Measurements from ENCODE around the gene STRN4.
"Not testable (repeated sequence)": the region's sequence is repeated elsewhere in the genome, so short reads cannot be mapped to it uniquely, and the experiment has no call there.

The STRN4 gene

DNA sequence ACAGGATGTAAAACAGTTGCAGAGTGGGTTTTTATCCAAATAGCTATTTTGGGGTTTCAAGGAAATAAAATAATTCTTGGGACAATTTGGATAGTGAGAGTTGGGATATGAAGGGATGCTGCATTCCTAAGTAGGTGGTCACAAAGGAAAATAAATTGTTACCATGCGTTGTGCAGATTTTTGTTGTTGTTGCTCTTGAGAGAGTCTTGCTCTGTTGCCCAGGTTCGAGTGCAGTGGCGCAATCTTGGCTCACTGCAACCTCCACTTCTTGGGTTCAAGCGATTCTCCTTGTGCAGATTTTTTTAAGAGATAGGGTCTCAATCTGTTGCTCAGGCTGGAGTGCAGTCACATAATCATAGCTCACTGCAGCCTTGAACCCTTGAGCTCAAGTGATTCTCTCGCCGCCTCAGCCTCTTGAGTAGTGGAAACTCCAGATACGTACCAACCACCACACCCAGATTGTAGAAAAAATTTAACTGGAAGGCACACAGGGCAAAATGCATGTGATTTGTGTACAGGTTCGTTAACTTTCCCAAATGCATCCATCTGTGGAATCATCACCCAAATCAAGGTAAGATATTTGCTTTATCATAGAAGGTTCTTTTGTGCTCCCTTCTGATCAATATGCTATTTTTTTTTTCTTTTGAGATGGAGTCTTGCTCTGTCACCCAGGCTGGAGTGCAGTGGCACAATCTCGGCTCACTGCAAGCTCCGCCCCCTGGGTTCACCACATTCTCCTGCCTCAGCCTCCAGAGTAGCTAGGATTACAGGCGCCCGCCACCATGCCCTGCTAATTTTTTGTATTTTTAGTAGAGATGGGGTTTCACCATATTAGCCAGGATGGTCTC lies 26.1 kb upstream of the STRN4 start:
- Histone ChIP-seq H3K27ac (ENCODE audit: low read depth, low read length, severe bottlenecking) (no peak overlapping the region), H3K4me1 (ENCODE audit: control insufficient read depth, insufficient read depth, low read length, poor library complexity, severe bottlenecking) (peaks cover 4% of the 10 kb centered on the region), H3K36me3 (ENCODE audit: control insufficient read depth, insufficient read depth, low read length) (peaks cover 33% of the 10 kb centered on the region), H3K4me3 (ENCODE audit: extremely low read depth, insufficient read depth, low read length, poor library complexity, severe bottlenecking) (no peak overlapping the region), H3K9me3 (ENCODE audit: control insufficient read depth, low read length) (no peaks in the 10 kb centered on the region)
- 82% methylated on average over 3 to 4 of the region's 12 CpGs for WGBS, 2 experiments (ENCODE audit: insufficient coverage in 2 of 2)

DNA sequence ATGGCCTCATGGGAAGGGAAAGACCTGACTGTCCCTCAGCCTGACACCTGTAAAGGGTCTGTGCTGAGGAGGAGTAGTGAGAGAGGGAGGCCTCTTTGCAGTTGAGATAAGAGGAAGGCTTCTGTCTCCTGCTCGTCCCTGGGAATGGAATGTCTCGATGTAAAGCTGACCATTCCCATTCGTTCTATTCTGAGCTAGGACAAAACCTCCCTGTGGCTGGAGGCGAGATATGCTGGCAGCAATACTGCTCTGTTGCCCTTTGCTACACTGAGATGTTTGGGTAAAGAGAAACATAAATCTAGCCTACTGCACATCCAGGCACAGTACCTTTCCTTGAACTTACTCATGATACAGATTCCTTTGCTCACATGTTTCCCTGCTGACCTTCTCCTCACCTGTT lies 22.5 kb upstream of the STRN4 start:
- H3K4me1 ChIP-seq (ENCODE audit: control insufficient read depth, insufficient read depth, low read length, poor library complexity, severe bottlenecking); H3K27ac ChIP-seq (ENCODE audit: low read depth, low read length, severe bottlenecking); H3K4me3 ChIP-seq (ENCODE audit: extremely low read depth, insufficient read depth, low read length, poor library complexity, severe bottlenecking); H3K9me3 ChIP-seq (ENCODE audit: control insufficient read depth, low read length); H3K36me3 ChIP-seq (ENCODE audit: control insufficient read depth, insufficient read depth, low read length): not testable (repeated sequence)
- 59 to 67% methylated on average over 4 of the region's 4 CpGs for WGBS, 2 experiments (ENCODE audit: insufficient coverage in 2 of 2)

DNA sequence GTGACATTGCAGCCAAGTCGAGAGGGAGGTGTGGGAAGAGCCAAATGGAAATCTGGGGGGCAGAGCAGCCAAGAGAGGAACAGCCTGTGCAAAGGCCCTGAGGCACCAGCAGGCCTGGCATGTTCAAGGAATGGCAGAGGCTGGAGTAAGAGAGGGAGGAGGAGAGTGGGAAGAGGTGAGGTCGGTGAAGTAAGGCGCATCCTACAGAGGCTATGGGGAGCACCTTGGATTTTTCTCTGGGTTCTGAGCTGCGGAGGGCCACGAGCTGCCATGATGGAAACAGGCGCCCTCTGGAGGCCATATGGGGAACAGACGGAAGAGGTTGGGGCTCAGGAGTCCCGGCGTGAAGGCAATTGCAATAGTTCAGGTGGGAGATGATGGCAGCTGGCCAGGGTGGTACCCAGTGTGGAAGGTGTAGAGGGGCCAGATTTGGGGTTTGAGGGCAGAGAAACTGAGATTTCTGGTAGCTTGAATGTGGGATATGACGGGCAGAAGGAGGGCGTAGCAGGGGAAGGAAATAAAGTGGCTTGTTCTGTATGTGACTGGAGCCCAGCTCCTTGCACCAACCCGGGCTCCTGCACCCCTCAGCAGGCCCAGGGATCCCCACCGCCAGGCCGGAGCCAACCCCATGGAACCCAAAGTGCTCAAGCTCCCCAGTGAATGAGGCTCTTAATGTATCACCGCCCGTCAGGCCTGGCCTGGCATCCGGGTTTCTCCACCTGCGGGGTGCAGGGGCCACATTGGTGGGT lies 20.5 kb upstream of the STRN4 start:
- Histone ChIP-seq H3K4me1 (ENCODE audit: control insufficient read depth, insufficient read depth, low read length, poor library complexity, severe bottlenecking) (peaks cover 4% of the 10 kb centered on the region), H3K27ac (ENCODE audit: low read depth, low read length, severe bottlenecking) (no peak overlapping the region), H3K9me3 (ENCODE audit: control insufficient read depth, low read length) (no peaks in the 10 kb centered on the region), H3K36me3 (ENCODE audit: control insufficient read depth, insufficient read depth, low read length) (no peaks in the 10 kb centered on the region), H3K4me3 (ENCODE audit: extremely low read depth, insufficient read depth, low read length, poor library complexity, severe bottlenecking) (no peak overlapping the region)
- WGBS, 2 experiments (ENCODE audit: insufficient coverage in 2 of 2) = 61 to 63% methylated on average over 14 to 17 of the region's 18 CpGs

DNA sequence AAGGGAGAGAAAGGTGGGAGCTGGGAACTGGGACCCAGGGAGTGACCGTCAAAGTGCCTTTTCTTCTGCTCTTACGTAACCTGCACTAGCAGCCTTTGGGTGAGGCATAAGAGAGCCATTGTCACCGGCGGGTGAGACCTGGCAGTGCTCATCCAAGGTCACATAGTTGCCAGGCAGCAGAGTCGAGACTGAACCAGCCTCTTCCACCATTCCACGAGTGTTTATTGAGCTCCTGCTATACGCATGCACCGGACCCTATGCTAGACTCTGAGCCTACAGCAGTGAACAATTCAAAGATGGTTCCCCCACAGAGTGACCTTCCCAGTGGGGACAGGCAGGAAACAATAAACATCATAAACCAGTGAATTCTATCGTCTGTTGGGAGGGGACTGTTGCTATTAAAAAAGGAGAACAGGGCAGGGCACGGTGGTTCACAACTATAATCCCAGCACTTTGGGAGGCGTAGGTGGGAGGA lies 18.6 kb upstream of the STRN4 start:
- no peak overlapping the region for H3K4me3 ChIP-seq (ENCODE audit: extremely low read depth, insufficient read depth, low read length, poor library complexity, severe bottlenecking)
- no peaks in the 10 kb centered on the region for H3K36me3 ChIP-seq (ENCODE audit: control insufficient read depth, insufficient read depth, low read length)
- 90 to 92% methylated on average over 10 of the region's 11 CpGs for WGBS, 2 experiments (ENCODE audit: insufficient coverage in 2 of 2)
- no peaks in the 10 kb centered on the region for H3K9me3 ChIP-seq (ENCODE audit: control insufficient read depth, low read length)
- H3K27ac ChIP-seq (ENCODE audit: low read depth, low read length, severe bottlenecking) = no peak overlapping the region
- peaks cover 4% of the 10 kb centered on the region for H3K4me1 ChIP-seq (ENCODE audit: control insufficient read depth, insufficient read depth, low read length, poor library complexity, severe bottlenecking)

DNA sequence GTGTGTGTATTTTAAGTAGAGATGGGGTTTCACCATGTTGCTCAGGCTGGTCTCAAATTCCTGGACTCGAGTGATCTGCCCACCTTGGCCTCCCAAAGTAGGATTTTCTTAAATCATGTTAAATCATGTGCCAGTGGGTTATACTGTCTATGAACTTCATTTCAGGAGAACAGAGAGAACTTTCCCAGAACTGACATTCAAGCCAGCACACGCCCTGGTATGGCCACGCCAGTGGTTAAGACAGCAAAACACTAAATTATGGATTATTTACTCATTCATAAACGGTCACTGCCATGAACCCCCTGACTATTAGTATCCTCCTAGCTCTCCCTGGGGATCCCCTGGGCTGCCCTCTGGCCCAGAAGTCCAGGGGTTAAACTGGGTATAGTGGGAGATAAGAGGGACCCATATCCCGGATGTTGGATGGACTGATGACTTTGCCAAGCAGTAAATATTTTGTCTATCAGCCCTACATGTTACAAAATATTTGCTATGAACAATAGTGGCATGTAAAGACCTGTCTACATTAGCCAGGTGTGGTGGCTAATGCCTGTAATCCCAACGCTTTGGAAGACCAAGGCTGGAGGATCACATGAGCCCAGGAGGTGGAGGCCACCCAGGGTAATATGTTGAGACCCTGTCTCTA lies 16.1 kb upstream of the STRN4 start:
- Histone ChIP-seq H3K4me3 (ENCODE audit: extremely low read depth, insufficient read depth, low read length, poor library complexity, severe bottlenecking) (no peak overlapping the region), H3K27ac (ENCODE audit: low read depth, low read length, severe bottlenecking) (no peak overlapping the region), H3K4me1 (ENCODE audit: control insufficient read depth, insufficient read depth, low read length, poor library complexity, severe bottlenecking) (no peaks in the 10 kb centered on the region), H3K9me3 (ENCODE audit: control insufficient read depth, low read length) (no peaks in the 10 kb centered on the region), H3K36me3 (ENCODE audit: control insufficient read depth, insufficient read depth, low read length) (peaks cover 8% of the 10 kb centered on the region)
- WGBS, 2 experiments (ENCODE audit: insufficient coverage in 2 of 2) = 95 to 100% methylated on average over 2 to 4 of the region's 6 CpGs

DNA sequence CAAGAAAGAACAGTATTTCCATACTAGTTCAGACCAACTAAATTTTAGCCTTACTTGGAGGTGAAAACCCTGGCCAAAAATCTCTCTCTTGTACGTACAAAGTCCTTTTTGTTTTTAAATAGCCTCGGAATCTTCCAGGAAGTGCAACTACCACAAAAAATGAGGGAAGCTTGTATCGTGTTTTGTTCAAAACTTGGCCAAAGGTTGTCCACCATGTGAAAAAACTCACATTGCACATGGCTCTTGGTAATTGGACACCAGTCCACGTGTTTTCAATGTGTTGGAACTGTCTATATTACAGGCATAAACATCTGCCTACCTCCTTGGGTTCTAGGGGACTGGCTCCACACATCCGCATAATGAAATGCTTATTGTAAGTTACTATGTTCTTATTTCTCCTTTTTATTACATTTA lies 15.2 kb upstream of the STRN4 start:
- Histone ChIP-seq H3K36me3 (ENCODE audit: control insufficient read depth, insufficient read depth, low read length) (peaks cover 8% of the 10 kb centered on the region), H3K4me3 (ENCODE audit: extremely low read depth, insufficient read depth, low read length, poor library complexity, severe bottlenecking) (no peak overlapping the region), H3K4me1 (ENCODE audit: control insufficient read depth, insufficient read depth, low read length, poor library complexity, severe bottlenecking) (no peaks in the 10 kb centered on the region), H3K27ac (ENCODE audit: low read depth, low read length, severe bottlenecking) (no peak overlapping the region), H3K9me3 (ENCODE audit: control insufficient read depth, low read length) (no peaks in the 10 kb centered on the region)
- 100% methylated on average over 3 of the region's 5 CpGs for WGBS, 2 experiments (ENCODE audit: insufficient coverage in 2 of 2)

DNA sequence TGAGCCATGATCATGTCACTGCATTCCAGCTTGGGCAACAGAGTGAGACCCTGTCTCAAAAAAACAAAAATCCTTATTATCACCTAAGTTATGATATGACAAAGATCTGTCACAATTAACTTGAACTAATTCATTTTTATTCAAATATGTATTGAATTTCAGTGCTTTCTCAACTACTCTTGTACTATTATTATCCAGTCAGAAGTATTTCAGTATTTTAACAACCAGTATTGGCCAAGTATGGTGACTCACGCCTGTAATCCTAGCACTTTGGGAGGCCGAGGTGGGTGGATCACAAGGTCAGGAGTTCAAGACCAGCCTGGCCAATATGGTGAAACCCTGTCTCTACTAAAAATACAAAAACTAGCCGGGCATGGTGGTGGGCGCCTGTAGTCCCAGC lies 14.6 kb upstream of the STRN4 start:
- H3K9me3 ChIP-seq (ENCODE audit: control insufficient read depth, low read length) = not testable (repeated sequence)
- WGBS, 2 experiments (ENCODE audit: insufficient coverage in 2 of 2) = 100% methylated on average over 2 of the region's 4 CpGs; no CpG with 5 or more reads in 1 of the 2 experiments

DNA sequence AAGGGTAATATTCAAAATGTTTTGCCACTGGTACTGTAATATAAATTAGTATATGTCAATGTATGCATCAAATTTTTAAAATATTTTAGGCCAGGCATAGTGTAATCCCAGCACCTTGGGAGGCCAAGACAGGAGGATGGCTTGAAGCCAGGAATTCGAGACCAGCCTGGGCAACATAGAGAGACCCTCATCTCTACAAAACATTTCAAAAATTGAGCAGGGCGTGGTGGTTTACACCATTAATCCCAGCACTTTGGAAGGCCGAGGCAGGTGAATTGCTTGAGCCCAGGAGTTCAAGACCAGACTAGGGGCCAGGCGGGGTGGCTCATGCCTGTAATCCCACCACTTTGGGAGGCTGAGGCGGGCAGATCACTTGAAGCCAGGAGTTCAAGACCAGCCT lies 14.1 kb upstream of the STRN4 start:
- 82 to 93% methylated on average over 4 to 5 of the region's 5 CpGs for WGBS, 2 experiments (ENCODE audit: insufficient coverage in 2 of 2)
- Histone ChIP-seq H3K9me3 (ENCODE audit: control insufficient read depth, low read length) (no peaks in the 10 kb centered on the region), H3K4me3 (ENCODE audit: extremely low read depth, insufficient read depth, low read length, poor library complexity, severe bottlenecking) (no peak overlapping the region), H3K36me3 (ENCODE audit: control insufficient read depth, insufficient read depth, low read length) (peaks cover 9% of the 10 kb centered on the region), H3K4me1 (ENCODE audit: control insufficient read depth, insufficient read depth, low read length, poor library complexity, severe bottlenecking) (no peaks in the 10 kb centered on the region), H3K27ac (ENCODE audit: low read depth, low read length, severe bottlenecking) (no peak overlapping the region)

More for the DNA sequence above, 14.6 kb upstream of the STRN4 start:
- not testable (repeated sequence) for H3K36me3 ChIP-seq (ENCODE audit: control insufficient read depth, insufficient read depth, low read length); H3K27ac ChIP-seq (ENCODE audit: low read depth, low read length, severe bottlenecking); H3K4me1 ChIP-seq (ENCODE audit: control insufficient read depth, insufficient read depth, low read length, poor library complexity, severe bottlenecking); H3K4me3 ChIP-seq (ENCODE audit: extremely low read depth, insufficient read depth, low read length, poor library complexity, severe bottlenecking)

DNA sequence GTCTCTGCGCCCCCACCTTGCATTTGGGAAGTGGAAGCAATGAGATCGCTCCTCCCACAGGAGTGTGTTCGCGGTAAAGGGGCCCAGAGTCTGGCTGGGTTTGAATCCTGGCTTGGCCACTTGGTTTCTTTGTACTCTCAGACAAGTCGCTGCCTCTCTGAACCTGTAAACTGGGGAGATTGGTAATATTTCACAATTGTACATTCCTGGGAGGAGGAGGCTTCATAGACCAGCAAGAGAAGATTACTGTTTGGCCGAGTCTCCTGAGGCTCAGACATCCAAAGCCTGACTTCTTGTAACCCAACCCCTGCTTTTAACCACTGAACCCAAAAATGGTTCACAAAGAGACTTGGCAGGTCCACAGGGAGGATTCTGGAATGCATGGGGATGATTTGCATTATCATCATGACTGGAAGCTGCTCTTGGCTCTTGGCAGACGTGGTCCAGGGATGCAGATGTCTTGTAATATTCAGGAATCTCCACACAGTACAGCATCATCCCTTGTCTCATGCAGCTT lies 13.6 kb upstream of the STRN4 start:
- 81 to 88% methylated on average over 5 to 6 of the region's 7 CpGs for WGBS, 2 experiments (ENCODE audit: insufficient coverage in 2 of 2)
- no peak overlapping the region for H3K27ac ChIP-seq (ENCODE audit: low read depth, low read length, severe bottlenecking)
- H3K9me3 ChIP-seq (ENCODE audit: control insufficient read depth, low read length) = no peaks in the 10 kb centered on the region
- no peak overlapping the region for H3K4me3 ChIP-seq (ENCODE audit: extremely low read depth, insufficient read depth, low read length, poor library complexity, severe bottlenecking)
- peaks cover 13% of the 10 kb centered on the region for H3K36me3 ChIP-seq (ENCODE audit: control insufficient read depth, insufficient read depth, low read length)
- no peaks in the 10 kb centered on the region for H3K4me1 ChIP-seq (ENCODE audit: control insufficient read depth, insufficient read depth, low read length, poor library complexity, severe bottlenecking)

DNA sequence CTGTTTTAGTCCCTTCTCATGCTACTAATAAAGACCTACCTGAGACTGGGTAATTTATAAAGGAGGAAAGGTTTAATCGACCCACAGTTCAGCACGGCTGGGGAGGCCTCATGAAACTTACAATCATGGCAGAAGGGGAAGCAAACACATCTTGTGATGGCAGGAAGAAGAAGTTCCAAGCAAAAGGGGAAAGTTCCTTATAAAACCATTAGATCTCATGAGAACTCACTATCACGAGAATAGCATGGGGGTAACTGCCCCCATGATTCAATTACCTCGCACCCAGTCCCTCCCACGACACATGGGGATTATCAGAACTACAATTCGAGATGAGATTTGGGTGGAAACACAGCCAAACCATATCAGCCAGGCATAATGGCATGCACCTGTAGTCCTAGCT lies 13.0 kb upstream of the STRN4 start:
- Histone ChIP-seq H3K4me3 (ENCODE audit: extremely low read depth, insufficient read depth, low read length, poor library complexity, severe bottlenecking) (no peak overlapping the region), H3K36me3 (ENCODE audit: control insufficient read depth, insufficient read depth, low read length) (peaks cover 13% of the 10 kb centered on the region), H3K4me1 (ENCODE audit: control insufficient read depth, insufficient read depth, low read length, poor library complexity, severe bottlenecking) (no peaks in the 10 kb centered on the region), H3K27ac (ENCODE audit: low read depth, low read length, severe bottlenecking) (no peak overlapping the region), H3K9me3 (ENCODE audit: control insufficient read depth, low read length) (no peaks in the 10 kb centered on the region)
- 89 to 97% methylated on average over 5 to 6 of the region's 6 CpGs for WGBS, 2 experiments (ENCODE audit: insufficient coverage in 2 of 2)

Measured in mesodermal cell (in vitro differentiated cells).